CD14-positive monocyte (primary cell): ENCODE data around the gene TMPRSS5. TPM values are rescaled to one million over a fixed set of nuclear protein-coding genes. Genes with fewer than 3 reads are reported as not detected.

Experiments used
- DNase-seq, 3 donors: peaks; one replicate each; pipeline ENCODE4 v3.0.0-alpha.2; 2011 to 2022
- H2AFZ ChIP-seq: 2 replicates; pipeline ENCODE4 v1.6.0; 2012; ENCODE audit warnings: mild to moderate bottlenecking, low read depth, low read length, inconsistent platforms; ENCODE audit not compliant: insufficient read depth, poor library complexity, severe bottlenecking
- H3K27ac ChIP-seq, 2 donors: 1 replicate in 1 of 2; 2 replicates in 1 of 2; pipeline ENCODE4 v1.5.1; 2012 to 2013; ENCODE audit warnings: low read length in 2 of 2, control low read depth in 1 of 2, inconsistent platforms in 1 of 2, low read depth in 1 of 2, mild to moderate bottlenecking in 1 of 2
- H3K27me3 ChIP-seq, 2 donors: one replicate each; pipeline versions ENCODE4 v1.6.0 to v1.6.1; 2011 to 2013; ENCODE audit warnings: low read length in 2 of 2; ENCODE audit not compliant: control insufficient read depth in 2 of 2, insufficient read depth in 2 of 2
- H3K36me3 ChIP-seq, 2 donors: replicated peaks in 1 of 2; 1 replicate in 1 of 2; 2 replicates in 1 of 2; pipeline versions ENCODE4 v1.5.1 to v1.6.1; 2012 to 2013; ENCODE audit warnings: low read length in 2 of 2, control low read depth in 1 of 2, inconsistent platforms in 1 of 2, mild to moderate bottlenecking in 1 of 2; ENCODE audit not compliant: insufficient read depth in 2 of 2, control insufficient read depth in 1 of 2
- H3K4me1 ChIP-seq, 2 donors: 1 replicate in 1 of 2; 2 replicates in 1 of 2; pipeline versions ENCODE4 v1.5.1 to v1.6.1; 2012 to 2013; ENCODE audit warnings: low read length in 2 of 2, control low read depth in 1 of 2, inconsistent platforms in 1 of 2, mild to moderate bottlenecking in 1 of 2, moderate library complexity in 1 of 2; ENCODE audit not compliant: insufficient read depth in 2 of 2, control insufficient read depth in 1 of 2
- H3K4me2 ChIP-seq: replicated peaks from 2 replicates; pipeline ENCODE3; 2012; ENCODE audit warnings: low read length, moderate library complexity, mild to moderate bottlenecking; ENCODE audit not compliant: poor library complexity, severe bottlenecking; ENCODE audit errors: extremely low read depth
- H3K4me3 ChIP-seq, 3 experiments: fragments of 200-600 bp in 1 of 3; sonication (generic) in 1 of 3; replicated peaks in 1 of 3; 1 replicate in 2 of 3; 2 replicates in 1 of 3; pipeline ENCODE4 v1.5.1; 2011 to 2013; ENCODE audit warnings: low read length in 3 of 3, mild to moderate bottlenecking in 3 of 3, control low read depth in 2 of 3, low read depth in 2 of 3, inconsistent platforms in 1 of 3, moderate library complexity in 1 of 3
- H3K79me2 ChIP-seq: 2 replicates; pipeline ENCODE4 v1.6.0; 2012; ENCODE audit warnings: mild to moderate bottlenecking, control low read depth, inconsistent platforms, low read length, moderate library complexity; ENCODE audit not compliant: insufficient read depth
- H3K9ac ChIP-seq: 2 replicates; pipeline ENCODE4 v1.6.0; 2017; ENCODE audit warnings: low read length, mild to moderate bottlenecking; ENCODE audit not compliant: insufficient read depth, poor library complexity, severe bottlenecking
- H3K9me3 ChIP-seq, 2 donors: replicated peaks in 1 of 2; 1 replicate in 1 of 2; 2 replicates in 1 of 2; pipeline versions ENCODE4 v1.5.1 to v1.6.1; 2012 to 2013; ENCODE audit warnings: low read length in 2 of 2, control low read depth in 1 of 2; ENCODE audit not compliant: control insufficient read depth in 1 of 2, insufficient read depth in 1 of 2
- H4K20me1 ChIP-seq: 2 replicates; pipeline ENCODE4 v1.6.0; 2012; ENCODE audit warnings: mild to moderate bottlenecking, low read length, control low read depth, moderate library complexity; ENCODE audit not compliant: insufficient read depth
- H3K27ac Mint-ChIP-seq, 7 donors: one replicate each; pipeline ENCODE4 v1.8.0; 2020; ENCODE audit warnings: mild to moderate bottlenecking in 7 of 7, mixed read lengths in 7 of 7, moderate library complexity in 6 of 7, inconsistent platforms in 2 of 7
- H3K27me3 Mint-ChIP-seq, 3 donors: one replicate each; pipeline ENCODE4 v1.8.0; 2021 to 2022; ENCODE audit warnings: low read depth in 3 of 3, mild to moderate bottlenecking in 3 of 3, mixed read lengths in 3 of 3, moderate library complexity in 3 of 3, inconsistent platforms in 1 of 3
- H3K36me3 Mint-ChIP-seq, 2 donors: one replicate each; pipeline ENCODE4 v1.8.0; 2020; ENCODE audit warnings: mixed read lengths in 2 of 2, inconsistent platforms in 1 of 2, mild to moderate bottlenecking in 1 of 2
- H3K4me1 Mint-ChIP-seq: one replicate; pipeline ENCODE4 v1.8.0; 2020; ENCODE audit warnings: mild to moderate bottlenecking, mixed read lengths
- H3K4me3 Mint-ChIP-seq, 2 donors: one replicate each; pipeline ENCODE4 v1.8.0; 2020; ENCODE audit warnings: mild to moderate bottlenecking in 2 of 2, mixed read lengths in 2 of 2, moderate library complexity in 1 of 2
- H3K9me3 Mint-ChIP-seq, 7 donors: one replicate each; pipeline ENCODE4 v1.8.0; 2020 to 2022; ENCODE audit warnings: mixed read lengths in 7 of 7, mild to moderate bottlenecking in 6 of 7, moderate library complexity in 6 of 7, inconsistent platforms in 2 of 7
- WGBS: methylation state at CpG from one replicate; pipeline ENCODE4 v1.1.5; 2013; ENCODE audit warnings: missing lambda C conversion rate; ENCODE audit not compliant: insufficient coverage; 5-methylcytosine and 5-hydroxymethylcytosine counted together
- intact Hi-C, 2 donors: fragments of 100-400 bp; cut with micrococcal nuclease; formaldehyde crosslinking; loops; one replicate each; pipeline versions ENCODE4 v1.15.0 to v1.15.1; 2023
- polyA plus RNA-seq, 3 donors: library from polyadenylated mRNA; depleted of rRNA in 1 of 3; unstranded in 2 of 3; stranded (reverse) in 1 of 3; fragments of 300-500 nt in 2 of 3; fragments of >200 nt in 1 of 3; fragmentation: Illumina TruSeq in 2 of 3; gene quantifications; 1 replicate in 2 of 3; 2 replicates in 1 of 3; pipeline ENCODE4 v1.2.3, GENCODE V29; 2012 to 2021
- TF ChIP-seq, protein P1 (sequence below): fragments of 200-600 bp; IDR thresholded peaks from one replicate; pipeline ENCODE4 v1.8.0; 2022; ENCODE audit warnings: antibody characterized with exemption, mild to moderate bottlenecking

TMPRSS5 gene
- polyA plus RNA-seq, 3 donors, result 0.80 TPM; not detected in 2

DNA sequence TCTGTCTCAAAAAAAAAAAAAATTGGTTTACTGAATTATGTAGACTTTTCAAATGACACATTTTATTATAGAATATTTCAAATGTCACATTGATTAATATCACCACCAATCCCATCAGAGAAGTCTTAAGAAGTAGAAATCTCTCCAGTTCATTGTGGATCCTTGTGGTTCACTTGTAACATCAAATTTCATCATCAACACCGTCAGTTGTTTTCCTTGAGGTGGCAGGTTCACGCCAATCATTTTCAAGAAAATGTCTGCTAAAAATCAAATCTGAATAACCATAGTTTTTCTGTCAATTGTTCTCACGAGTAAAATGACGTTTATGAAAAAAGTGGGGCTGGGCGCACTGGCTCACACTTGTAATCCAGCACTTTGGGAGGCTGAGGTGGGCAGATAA lies 50.3 kb downstream of the TMPRSS5 start:
- peaks cover under 1 to 15% of the 10 kb centered on the region in 2 donors for H3K9me3 ChIP-seq
- no peaks in the 10 kb centered on the region for H3K79me2 ChIP-seq
- H4K20me1 ChIP-seq, result no peaks in the 10 kb centered on the region
- peaks cover 9% of the 10 kb centered on the region for H3K4me1 Mint-ChIP-seq
- no peaks in the 10 kb centered on the region for H3K27me3 ChIP-seq
- 87% methylated on average over 3 of the region's 5 CpGs for WGBS
- H3K27me3 Mint-ChIP-seq, result peaks cover 1 to 3% (median 2%) of the 10 kb centered on the region in 3 donors
- no peak overlapping the region for H3K27ac ChIP-seq
- no peak for DNase-seq
- TF ChIP-seq, protein P1, sequence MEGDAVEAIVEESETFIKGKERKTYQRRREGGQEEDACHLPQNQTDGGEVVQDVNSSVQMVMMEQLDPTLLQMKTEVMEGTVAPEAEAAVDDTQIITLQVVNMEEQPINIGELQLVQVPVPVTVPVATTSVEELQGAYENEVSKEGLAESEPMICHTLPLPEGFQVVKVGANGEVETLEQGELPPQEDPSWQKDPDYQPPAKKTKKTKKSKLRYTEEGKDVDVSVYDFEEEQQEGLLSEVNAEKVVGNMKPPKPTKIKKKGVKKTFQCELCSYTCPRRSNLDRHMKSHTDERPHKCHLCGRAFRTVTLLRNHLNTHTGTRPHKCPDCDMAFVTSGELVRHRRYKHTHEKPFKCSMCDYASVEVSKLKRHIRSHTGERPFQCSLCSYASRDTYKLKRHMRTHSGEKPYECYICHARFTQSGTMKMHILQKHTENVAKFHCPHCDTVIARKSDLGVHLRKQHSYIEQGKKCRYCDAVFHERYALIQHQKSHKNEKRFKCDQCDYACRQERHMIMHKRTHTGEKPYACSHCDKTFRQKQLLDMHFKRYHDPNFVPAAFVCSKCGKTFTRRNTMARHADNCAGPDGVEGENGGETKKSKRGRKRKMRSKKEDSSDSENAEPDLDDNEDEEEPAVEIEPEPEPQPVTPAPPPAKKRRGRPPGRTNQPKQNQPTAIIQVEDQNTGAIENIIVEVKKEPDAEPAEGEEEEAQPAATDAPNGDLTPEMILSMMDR, result no peak
- no peak overlapping the region for H3K4me2 ChIP-seq
- H3K4me3 ChIP-seq, result no peak overlapping the region
- no peaks in the 10 kb centered on the region for H3K4me1 ChIP-seq
- intact Hi-C loops, result no loop called here
- H3K36me3 Mint-ChIP-seq, result no peaks in the 10 kb centered on the region
- no peak overlapping the region for H3K4me3 Mint-ChIP-seq
- H3K9me3 Mint-ChIP-seq, result peaks cover 12 to 34% (median 16%) of the 10 kb centered on the region in 7 donors
- H3K36me3 ChIP-seq, result no peaks in the 10 kb centered on the region
- no peak overlapping the region for H3K27ac Mint-ChIP-seq
- no peak overlapping the region for H3K9ac ChIP-seq
- H2AFZ ChIP-seq, result no peak overlapping the region

DNA sequence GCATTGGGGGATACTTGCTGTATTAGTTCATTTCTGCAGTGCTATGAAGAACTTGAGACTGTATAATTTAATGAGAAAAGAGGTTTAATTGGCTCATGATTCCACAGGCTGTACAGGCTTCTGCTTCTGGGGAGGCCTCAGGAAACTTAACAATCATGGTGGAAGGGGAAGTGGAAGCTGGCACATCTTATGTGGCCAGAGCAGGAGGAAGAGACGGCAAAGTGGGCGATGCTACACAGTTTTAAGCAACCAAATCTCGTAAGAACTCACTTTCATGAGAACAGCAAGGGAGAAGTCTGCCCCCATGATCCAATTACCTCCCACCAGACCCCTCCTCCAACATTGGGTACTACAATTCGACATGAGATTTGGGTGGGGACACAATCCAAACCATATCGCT lies 55.1 kb downstream of the TMPRSS5 start:
- DNase-seq, result no peak
- Mint-ChIP-seq H3K27ac (peak overlapping the region in 1 of 7 donors; percentile 47), H3K27me3 (peaks cover 0 to 6% (median 2%) of the 10 kb centered on the region in 3 donors), H3K9me3 (peaks cover 13 to 32% (median 21%) of the 10 kb centered on the region in 7 donors), H3K36me3 (no peaks in the 10 kb centered on the region), H3K4me1 (peaks cover 19% of the 10 kb centered on the region), H3K4me3 (no peak overlapping the region)
- no peaks in the 10 kb centered on the region for H3K36me3 ChIP-seq
- no peak overlapping the region for H3K4me3 ChIP-seq
- H3K9ac ChIP-seq, result no peak overlapping the region
- TF ChIP-seq, protein P1, result no peak
- H3K27ac ChIP-seq, result no peak overlapping the region
- H3K27me3 ChIP-seq, result no peaks in the 10 kb centered on the region
- H2AFZ ChIP-seq, result no peak overlapping the region
- 94% methylated on average over 2 of the region's 5 CpGs for WGBS
- H3K79me2 ChIP-seq, result no peaks in the 10 kb centered on the region
- no peaks in the 10 kb centered on the region for H4K20me1 ChIP-seq
- H3K4me1 ChIP-seq, result peaks cover 0 to 5% of the 10 kb centered on the region in 2 donors
- peaks cover 15 to 35% of the 10 kb centered on the region in 2 donors for H3K9me3 ChIP-seq
- H3K4me2 ChIP-seq, result no peak overlapping the region
- intact Hi-C loops, result no loop called here
